GM18505 (cell line): ENCODE data around the gene PI4KB.

ENCODE experiments used
- ATAC-seq: cut with Tn5 transposase; IDR thresholded peaks from one replicate; pipeline ENCODE4 v1.9.1; 2021; ENCODE audit not compliant: unreplicated experiment
- POLR2A ChIP-seq: IDR thresholded peaks from 4 replicates; pipeline ENCODE4 v1.6.1; 2011; ENCODE audit warnings: borderline replicate concordance; ENCODE audit not compliant: insufficient read depth, insufficient read length; ENCODE audit errors: extremely low read depth

The PI4KB gene

DNA sequence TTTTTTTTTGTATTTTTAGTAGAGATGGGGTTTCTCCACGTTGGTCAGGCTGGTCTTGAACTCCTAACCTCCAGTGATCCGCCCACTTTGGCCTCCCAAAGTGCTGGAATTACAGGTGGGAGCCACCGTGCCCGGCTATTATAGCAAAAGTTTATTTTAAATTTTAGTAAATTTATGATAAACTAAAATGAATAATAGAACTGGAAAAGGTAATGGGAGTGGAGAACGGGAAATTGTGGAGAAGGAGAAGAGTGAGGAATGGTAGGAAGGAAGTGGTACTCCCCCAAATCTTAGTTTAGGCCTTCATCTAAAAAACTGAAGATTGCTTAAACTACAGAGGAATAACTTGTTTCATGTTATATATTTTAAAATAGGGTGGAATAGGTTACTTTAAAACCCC is 7.6 kb upstream of the PI4KB start:
- ATAC-seq, result no peak
- TF ChIP-seq POLR2A, result no peak

- ATAC-seq, result peak; percentile 14
- TF ChIP-seq POLR2A, result no peak
These were observed 873 bp upstream of the PI4KB start for GRCh38 chr1:151327903-151328674.

- ATAC-seq, result peak; percentile 48
- TF ChIP-seq POLR2A, result no peak
These were observed 495 bp downstream of the PI4KB start for GRCh38 chr1:151326619-151327222.

- ATAC-seq, result no peak
- no peak for TF ChIP-seq POLR2A
These were observed 1.4 kb downstream of the PI4KB start for GRCh38 chr1:151325646-151326429.

DNA sequence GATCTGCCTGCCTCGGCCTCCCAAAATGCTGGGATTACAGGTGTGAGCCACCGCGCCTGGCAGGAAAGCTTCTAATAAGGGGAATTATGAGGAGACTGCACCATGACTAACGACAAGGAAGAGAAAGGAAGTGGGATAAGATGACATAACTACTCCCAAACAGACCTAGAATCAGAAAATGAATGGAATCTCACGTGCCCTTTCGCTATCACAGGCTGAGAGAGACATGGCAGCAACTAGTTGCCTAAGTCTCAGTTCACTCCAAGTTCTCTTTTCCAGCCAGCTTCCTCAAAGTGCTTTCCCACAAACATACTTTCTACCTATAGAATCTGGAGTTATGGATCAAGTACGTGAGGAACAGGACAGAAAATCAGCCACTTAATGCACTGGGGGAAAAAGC is 2.0 kb downstream of the PI4KB start:
- ATAC-seq, result no peak
- TF ChIP-seq POLR2A, result no peak

DNA sequence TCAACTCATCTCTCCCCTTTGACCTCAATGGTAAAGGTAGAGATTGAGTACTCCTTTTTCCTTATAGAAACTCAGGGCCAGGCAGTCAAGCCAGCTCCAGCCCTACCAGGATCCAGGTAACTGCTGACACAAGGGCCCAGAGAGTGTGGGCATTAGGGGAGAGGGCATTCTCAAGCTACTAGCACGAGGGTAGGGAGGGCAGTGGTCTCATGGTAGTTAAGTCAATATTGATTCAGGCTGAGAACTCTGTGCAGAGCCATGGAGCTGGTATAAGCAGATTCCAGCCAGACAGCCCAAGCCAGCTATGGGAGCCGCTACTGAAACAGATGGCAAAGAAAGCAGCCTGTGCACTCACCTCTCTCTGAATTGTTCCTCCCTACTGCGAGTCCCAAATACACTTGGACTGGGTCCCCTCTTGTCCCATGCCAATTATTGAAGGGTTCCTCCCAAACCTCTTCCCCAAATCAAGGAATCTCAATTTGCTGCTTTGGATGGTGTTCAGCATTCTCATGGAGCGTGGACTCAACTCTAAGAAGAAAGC is 2.8 kb downstream of the PI4KB start:
- no peak for ATAC-seq
- TF ChIP-seq POLR2A, result no peak

GRCh38 chr1:151318975-151319374 is 8.2 kb downstream of the PI4KB start:
- no peak for ATAC-seq

GRCh38 chr1:151315565-151316235 is 11.5 kb downstream of the PI4KB start:
- no peak for TF ChIP-seq POLR2A
- ATAC-seq, result no peak

More at GRCh38 chr1:151318975-151319374, 8.2 kb downstream of the PI4KB start:
- TF ChIP-seq POLR2A, result no peak

DNA sequence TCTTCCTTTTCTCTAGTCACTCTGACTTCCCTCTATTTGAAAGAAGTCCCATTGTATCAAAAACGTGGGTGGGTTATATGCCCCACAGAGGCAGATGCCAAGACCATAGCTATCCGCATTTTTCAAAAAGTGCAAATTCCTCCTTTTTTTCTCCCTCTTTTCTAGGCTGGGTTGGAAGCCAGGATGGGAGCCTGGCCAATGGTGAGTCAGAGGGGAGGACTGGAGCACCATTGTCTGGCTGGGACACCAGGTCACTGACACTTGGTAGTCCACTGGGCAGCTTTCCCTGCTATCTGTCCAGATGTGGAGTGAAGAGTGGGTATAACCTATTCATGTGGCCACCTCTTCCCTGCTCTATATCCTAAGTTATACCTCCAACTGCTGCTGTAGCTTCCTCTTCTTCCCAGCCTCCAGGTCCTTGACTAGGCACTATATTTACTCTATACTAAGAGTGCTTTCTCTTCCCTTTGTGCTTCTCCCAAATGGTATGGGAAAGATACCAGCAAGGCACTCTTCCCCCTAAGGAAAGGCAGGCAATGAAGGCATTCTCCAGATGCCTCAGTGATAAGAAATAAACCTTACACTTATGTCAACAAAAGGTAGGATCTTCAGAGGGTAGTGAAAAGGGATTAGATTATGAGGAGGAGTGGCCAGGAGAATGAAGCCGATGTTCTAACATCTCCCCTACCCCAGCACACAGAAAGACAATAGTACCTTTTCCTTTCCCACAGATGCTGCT is 12.9 kb downstream of the PI4KB start:
- ATAC-seq, result no peak
- TF ChIP-seq POLR2A, result no peak

- ATAC-seq, result no peak
- no peak for TF ChIP-seq POLR2A
These were observed 13.7 kb downstream of the PI4KB start for GRCh38 chr1:151313501-151313900.

DNA sequence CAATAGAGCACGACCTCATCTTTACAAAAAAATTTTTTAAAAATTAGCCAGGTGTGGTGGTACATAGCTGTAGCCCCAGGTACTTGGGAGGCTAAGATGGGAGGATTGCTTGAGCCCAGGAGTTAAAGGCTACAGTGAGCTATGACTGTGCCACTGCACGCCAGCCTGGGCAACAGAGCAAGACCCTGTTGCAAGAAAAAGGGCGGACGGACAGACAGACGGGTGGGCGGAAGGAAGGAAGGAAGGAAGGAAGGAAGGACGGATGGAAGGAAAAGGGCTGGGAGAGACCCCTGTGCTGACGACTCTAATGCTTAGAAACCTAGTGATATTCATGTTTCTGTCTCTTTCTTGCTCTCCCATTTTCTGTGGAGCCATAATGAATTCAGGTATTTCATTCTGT is 14.4 kb downstream of the PI4KB start:
- no peak for TF ChIP-seq POLR2A
- ATAC-seq, result no peak

GRCh38 chr1:151312411-151312810 is 14.8 kb downstream of the PI4KB start:
- ATAC-seq, result no peak
- no peak for TF ChIP-seq POLR2A

DNA sequence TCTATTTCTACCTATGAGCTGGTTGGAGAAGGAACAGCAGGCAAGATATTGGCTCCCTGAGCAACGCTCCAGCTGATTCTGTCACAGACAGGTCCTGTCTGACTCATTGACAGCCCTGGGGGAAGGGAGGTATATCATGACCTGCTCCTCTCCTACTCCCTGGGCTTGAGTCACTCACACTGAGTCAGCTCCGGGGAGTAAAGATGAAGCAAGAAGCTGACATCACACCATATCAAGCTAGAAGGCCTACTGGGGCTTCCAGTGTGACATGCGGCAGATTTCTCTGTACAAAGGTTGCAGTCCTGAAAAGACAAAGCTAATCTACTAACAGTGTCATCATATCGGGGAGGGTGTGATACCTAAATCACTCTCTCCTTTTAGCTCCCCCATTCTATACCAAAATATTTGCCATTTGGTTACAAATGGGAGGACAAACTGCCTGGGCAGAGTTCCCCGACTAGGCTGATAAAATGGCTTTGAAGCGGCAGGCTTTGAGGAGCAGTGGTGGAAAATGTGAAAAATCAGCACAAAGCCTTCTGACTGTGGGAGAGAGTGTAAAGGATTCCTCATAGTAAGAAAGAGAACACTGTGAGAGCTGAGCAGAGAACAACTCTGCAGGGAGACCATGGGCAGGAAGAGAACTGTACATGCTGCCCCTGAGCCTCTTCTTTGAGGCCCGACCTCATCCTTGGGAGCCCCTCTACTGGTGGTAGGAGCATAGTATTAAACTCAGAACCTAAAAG is 15.5 kb downstream of the PI4KB start:
- no peak for TF ChIP-seq POLR2A

DNA sequence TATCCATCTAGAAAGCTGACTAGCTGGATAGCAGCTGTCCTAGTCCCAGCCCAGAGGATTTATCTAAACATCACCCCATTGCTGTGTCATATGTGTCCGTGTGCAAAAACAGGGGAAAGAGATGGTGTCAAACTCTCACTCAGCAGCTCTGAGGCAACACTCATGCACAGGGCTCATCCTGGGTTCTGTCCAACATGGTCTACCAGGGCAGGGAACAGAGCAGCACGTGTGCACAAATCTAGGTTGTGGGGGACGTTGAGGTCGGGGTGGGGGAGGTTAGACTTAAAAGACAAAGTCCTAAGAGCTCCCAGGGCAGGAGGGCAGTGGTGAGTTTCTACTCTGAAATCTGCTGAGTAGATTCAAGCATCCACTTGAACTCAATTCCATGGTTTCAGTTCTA is 16.2 kb downstream of the PI4KB start:
- no peak for ATAC-seq
- TF ChIP-seq POLR2A, result no peak

More for the DNA sequence above, 15.5 kb downstream of the PI4KB start:
- no peak for ATAC-seq
